IPS-18c (cell line): ENCODE measurements around the gene ZNF205.
"Not testable (repeated sequence)": the region's sequence is repeated elsewhere in the genome, so short reads cannot be mapped to it uniquely, and the experiment has no call there.

Experiments used
- H3K4me3 ChIP-seq: 2 replicates; pipeline ENCODE4 v1.7.0; 2013; ENCODE audit warnings: low read depth, mild to moderate bottlenecking, low read length, moderate library complexity; ENCODE audit not compliant: insufficient read depth
- H3K9me3 ChIP-seq: one replicate; pipeline ENCODE4 v1.6.1; 2013; ENCODE audit warnings: mild to moderate bottlenecking, low read length, moderate library complexity; ENCODE audit not compliant: control insufficient read depth, insufficient read depth

Gene ZNF205

GRCh38 chr16:3080024-3080423, 32.4 kb upstream of the ZNF205 start:
- Histone ChIP-seq H3K4me3 (no peak overlapping the region), H3K9me3 (peaks cover 2% of the 10 kb centered on the region)

GRCh38 chr16:3081957-3082356, 30.4 kb upstream of the ZNF205 start:
- H3K4me3 ChIP-seq, H3K9me3 ChIP-seq: not testable (repeated sequence)

GRCh38 chr16:3083408-3083807, 29.0 kb upstream of the ZNF205 start:
- H3K9me3 ChIP-seq, H3K4me3 ChIP-seq: not testable (repeated sequence)

GRCh38 chr16:3084491-3084890, 27.9 kb upstream of the ZNF205 start:
- peaks cover 2% of the 10 kb centered on the region for H3K9me3 ChIP-seq
- no peak overlapping the region for H3K4me3 ChIP-seq

- peaks cover 2% of the 10 kb centered on the region for H3K9me3 ChIP-seq
- H3K4me3 ChIP-seq = no peak overlapping the region
Measured at GRCh38 chr16:3084969-3085670, 27.3 kb upstream of the ZNF205 start.

GRCh38 chr16:3085868-3086595, 26.4 kb upstream of the ZNF205 start:
- H3K9me3 ChIP-seq = no peaks in the 10 kb centered on the region
- H3K4me3 ChIP-seq = no peak overlapping the region

GRCh38 chr16:3086596-3087242, 25.7 kb upstream of the ZNF205 start:
- Histone ChIP-seq H3K4me3 (no peak overlapping the region), H3K9me3 (no peaks in the 10 kb centered on the region)

- H3K4me3 ChIP-seq = no peak overlapping the region
- H3K9me3 ChIP-seq = no peaks in the 10 kb centered on the region
Measured at GRCh38 chr16:3087243-3088235, 24.8 kb upstream of the ZNF205 start.

- H3K4me3 ChIP-seq = no peak overlapping the region
- no peaks in the 10 kb centered on the region for H3K9me3 ChIP-seq
Measured at GRCh38 chr16:3088450-3088849, 23.9 kb upstream of the ZNF205 start.

GRCh38 chr16:3088925-3089716, 23.3 kb upstream of the ZNF205 start:
- Histone ChIP-seq H3K4me3 (no peak overlapping the region), H3K9me3 (no peaks in the 10 kb centered on the region)

GRCh38 chr16:3089717-3090592, 22.4 kb upstream of the ZNF205 start:
- Histone ChIP-seq H3K9me3 (no peaks in the 10 kb centered on the region), H3K4me3 (no peak overlapping the region)

- Histone ChIP-seq H3K4me3 (no peak overlapping the region), H3K9me3 (no peaks in the 10 kb centered on the region)
Measured at GRCh38 chr16:3091551-3091950, 20.8 kb upstream of the ZNF205 start.

GRCh38 chr16:3092501-3092941, 19.9 kb upstream of the ZNF205 start:
- H3K9me3 ChIP-seq = no peaks in the 10 kb centered on the region
- H3K4me3 ChIP-seq = no peak overlapping the region

- Histone ChIP-seq H3K9me3 (no peaks in the 10 kb centered on the region), H3K4me3 (no peak overlapping the region)
Measured at GRCh38 chr16:3094289-3095027, 17.9 kb upstream of the ZNF205 start.

- no peaks in the 10 kb centered on the region for H3K9me3 ChIP-seq
- no peak overlapping the region for H3K4me3 ChIP-seq
Measured at GRCh38 chr16:3095869-3096268, 16.5 kb upstream of the ZNF205 start.
